Progenitor cell of endocrine pancreas (in vitro differentiated cells): ENCODE results near the gene ARHGEF33. TPM values are rescaled to one million over a fixed set of nuclear protein-coding genes. Genes with fewer than 3 reads are reported as not detected.
"Not testable (repeated sequence)": the region's sequence is repeated elsewhere in the genome, so short reads cannot be mapped to it uniquely, and the experiment has no call there.

Source experiments
- DNase-seq: peaks from one replicate; pipeline ENCODE4 v3.0.0; 2021; ENCODE audit warnings: low spot score; ENCODE audit not compliant: unreplicated experiment
- H3K27ac Mint-ChIP-seq: 2 replicates; pipeline ENCODE4 v1.8.0; 2021; ENCODE audit warnings: mild to moderate bottlenecking, moderate library complexity, mixed read lengths
- H3K27me3 Mint-ChIP-seq: 2 replicates; pipeline ENCODE4 v1.8.0; 2021; ENCODE audit warnings: mixed read lengths
- H3K36me3 Mint-ChIP-seq: 2 replicates; pipeline ENCODE4 v1.8.0; 2022; ENCODE audit warnings: mixed read lengths; ENCODE audit not compliant: insufficient read depth
- H3K4me1 Mint-ChIP-seq: 2 replicates; pipeline ENCODE4 v1.8.0; 2021; ENCODE audit warnings: low read depth, mixed read lengths
- H3K4me3 Mint-ChIP-seq: 2 replicates; pipeline ENCODE4 v1.8.0; 2021; ENCODE audit warnings: low read depth, mild to moderate bottlenecking, moderate library complexity, mixed read lengths
- H3K9me3 Mint-ChIP-seq: 2 replicates; pipeline ENCODE4 v1.8.0; 2021; ENCODE audit warnings: low read depth, mixed read lengths
- total RNA-seq: library from RNA; stranded (reverse); gene quantifications from 2 replicates; pipeline ENCODE4 v1.2.1, GENCODE V29; 2021
- TF ChIP-seq, protein P1 (sequence below): fragments of 200-600 bp; sonication (generic); IDR thresholded peaks from one replicate; pipeline ENCODE4 v1.5.0; 2021; ENCODE audit warnings: antibody characterized with exemption, mild to moderate bottlenecking; ENCODE audit not compliant: unreplicated experiment

ARHGEF33 gene
- total RNA-seq, 1 donor from 2014 or later, result 1.4 TPM

DNA sequence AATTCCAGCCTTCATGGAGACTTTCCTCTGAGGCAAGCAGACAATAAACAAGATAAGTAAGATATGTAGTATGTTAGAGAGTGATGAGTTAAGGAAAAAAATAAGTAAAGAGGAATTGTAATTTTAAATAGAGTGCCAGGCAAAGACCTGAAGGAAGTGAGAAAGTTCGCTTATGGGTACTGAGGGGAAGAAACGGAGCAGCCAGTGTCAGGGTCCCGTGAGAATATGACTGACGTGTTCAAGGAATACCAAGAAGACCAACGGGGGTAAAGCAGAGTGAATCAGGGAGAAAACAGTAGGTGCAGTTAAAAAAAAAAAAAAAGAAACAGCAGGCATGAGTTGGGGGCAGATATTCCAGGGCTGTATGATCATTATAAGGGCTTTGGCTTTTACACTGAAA is 45.1 kb downstream of the ARHGEF33 start:
- H3K4me1 Mint-ChIP-seq, result no peaks in the 10 kb centered on the region
- DNase-seq, result no peak
- H3K36me3 Mint-ChIP-seq, result no peaks in the 10 kb centered on the region
- H3K9me3 Mint-ChIP-seq, result no peaks in the 10 kb centered on the region
- TF ChIP-seq, protein P1, sequence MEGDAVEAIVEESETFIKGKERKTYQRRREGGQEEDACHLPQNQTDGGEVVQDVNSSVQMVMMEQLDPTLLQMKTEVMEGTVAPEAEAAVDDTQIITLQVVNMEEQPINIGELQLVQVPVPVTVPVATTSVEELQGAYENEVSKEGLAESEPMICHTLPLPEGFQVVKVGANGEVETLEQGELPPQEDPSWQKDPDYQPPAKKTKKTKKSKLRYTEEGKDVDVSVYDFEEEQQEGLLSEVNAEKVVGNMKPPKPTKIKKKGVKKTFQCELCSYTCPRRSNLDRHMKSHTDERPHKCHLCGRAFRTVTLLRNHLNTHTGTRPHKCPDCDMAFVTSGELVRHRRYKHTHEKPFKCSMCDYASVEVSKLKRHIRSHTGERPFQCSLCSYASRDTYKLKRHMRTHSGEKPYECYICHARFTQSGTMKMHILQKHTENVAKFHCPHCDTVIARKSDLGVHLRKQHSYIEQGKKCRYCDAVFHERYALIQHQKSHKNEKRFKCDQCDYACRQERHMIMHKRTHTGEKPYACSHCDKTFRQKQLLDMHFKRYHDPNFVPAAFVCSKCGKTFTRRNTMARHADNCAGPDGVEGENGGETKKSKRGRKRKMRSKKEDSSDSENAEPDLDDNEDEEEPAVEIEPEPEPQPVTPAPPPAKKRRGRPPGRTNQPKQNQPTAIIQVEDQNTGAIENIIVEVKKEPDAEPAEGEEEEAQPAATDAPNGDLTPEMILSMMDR, result no peak
- H3K27ac Mint-ChIP-seq, result no peak overlapping the region
- H3K27me3 Mint-ChIP-seq, result no peaks in the 10 kb centered on the region
- H3K4me3 Mint-ChIP-seq, result no peak overlapping the region

DNA sequence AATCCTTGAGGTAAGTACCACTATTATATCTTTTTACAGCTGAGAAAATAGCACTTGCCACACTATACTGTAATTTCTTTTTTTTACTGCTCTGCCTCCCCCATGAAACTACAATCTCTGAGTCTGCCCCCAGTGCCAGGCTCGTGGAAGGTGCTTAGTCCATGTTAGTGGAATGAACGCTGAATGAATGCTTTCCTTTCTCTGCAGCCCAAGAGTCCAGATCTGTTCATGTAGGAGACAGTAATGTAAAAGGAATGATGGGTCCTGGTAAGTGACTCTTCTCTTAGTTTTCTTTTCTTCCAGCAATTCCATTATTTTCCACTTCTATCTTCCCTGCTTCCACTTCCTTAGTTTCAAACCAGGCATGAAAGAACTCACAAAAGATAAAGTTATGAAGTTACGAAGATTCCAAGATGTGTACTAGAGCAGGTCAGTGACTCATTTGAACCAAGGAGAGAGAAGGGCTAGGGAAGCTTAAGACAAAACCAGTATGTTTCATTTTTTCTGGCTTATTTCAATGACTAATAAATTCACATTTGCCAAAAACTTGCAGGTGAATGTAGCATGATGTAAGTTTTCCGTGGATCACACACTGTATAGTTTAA is 46.0 kb downstream of the ARHGEF33 start:
- H3K36me3 Mint-ChIP-seq, result no peaks in the 10 kb centered on the region
- no peaks in the 10 kb centered on the region for H3K9me3 Mint-ChIP-seq
- DNase-seq, result no peak
- TF ChIP-seq, protein P1, result no peak
- no peak overlapping the region for H3K4me3 Mint-ChIP-seq
- no peaks in the 10 kb centered on the region for H3K27me3 Mint-ChIP-seq
- H3K27ac Mint-ChIP-seq, result no peak overlapping the region
- no peaks in the 10 kb centered on the region for H3K4me1 Mint-ChIP-seq

DNA sequence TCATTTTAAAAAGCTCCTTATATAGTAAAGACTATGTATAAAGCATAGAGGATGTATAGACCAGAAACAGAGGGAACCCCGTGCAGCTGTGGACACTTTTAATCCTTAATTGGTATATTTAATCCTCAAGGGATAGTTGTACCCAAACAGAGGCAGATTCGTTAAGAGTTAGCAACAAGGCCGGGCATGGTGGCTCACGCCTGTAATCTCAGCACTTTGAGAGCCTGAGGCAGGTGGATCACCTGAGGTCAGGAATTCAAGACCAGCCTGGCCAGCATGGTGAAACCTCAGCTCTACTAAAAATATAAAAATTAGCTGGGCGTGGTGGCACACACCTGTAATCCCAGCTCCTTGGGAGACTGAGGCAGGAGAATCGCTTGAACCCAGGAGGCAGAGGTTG is 46.8 kb downstream of the ARHGEF33 start:
- H3K4me3 Mint-ChIP-seq, H3K27ac Mint-ChIP-seq, H3K36me3 Mint-ChIP-seq, H3K27me3 Mint-ChIP-seq, H3K4me1 Mint-ChIP-seq, H3K9me3 Mint-ChIP-seq, DNase-seq: not testable (repeated sequence)

DNA sequence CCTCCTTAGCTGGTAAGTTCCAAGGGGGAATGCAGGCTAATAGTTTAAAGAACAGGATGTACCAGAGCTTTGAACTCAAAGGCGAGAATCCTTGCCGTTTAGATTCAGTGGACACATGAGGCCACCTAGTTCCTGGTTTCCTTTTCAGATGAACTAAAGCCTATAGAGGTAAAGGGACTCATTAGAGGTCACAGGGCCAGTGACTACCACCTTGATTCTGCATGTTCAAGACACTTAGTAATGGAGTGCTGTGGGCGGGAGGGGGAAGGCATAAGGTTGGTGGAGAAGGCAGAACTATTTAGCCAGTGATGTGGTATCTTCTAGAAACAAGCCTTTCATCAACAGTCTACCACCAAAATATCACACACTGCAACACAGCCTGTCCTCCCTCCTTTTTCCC is 47.9 kb downstream of the ARHGEF33 start:
- Mint-ChIP-seq H3K27me3 (no peaks in the 10 kb centered on the region), H3K27ac (no peak overlapping the region), H3K4me1 (no peaks in the 10 kb centered on the region), H3K36me3 (no peaks in the 10 kb centered on the region), H3K4me3 (no peak overlapping the region), H3K9me3 (no peaks in the 10 kb centered on the region)
- TF ChIP-seq, protein P1, result no peak
- DNase-seq, result no peak

DNA sequence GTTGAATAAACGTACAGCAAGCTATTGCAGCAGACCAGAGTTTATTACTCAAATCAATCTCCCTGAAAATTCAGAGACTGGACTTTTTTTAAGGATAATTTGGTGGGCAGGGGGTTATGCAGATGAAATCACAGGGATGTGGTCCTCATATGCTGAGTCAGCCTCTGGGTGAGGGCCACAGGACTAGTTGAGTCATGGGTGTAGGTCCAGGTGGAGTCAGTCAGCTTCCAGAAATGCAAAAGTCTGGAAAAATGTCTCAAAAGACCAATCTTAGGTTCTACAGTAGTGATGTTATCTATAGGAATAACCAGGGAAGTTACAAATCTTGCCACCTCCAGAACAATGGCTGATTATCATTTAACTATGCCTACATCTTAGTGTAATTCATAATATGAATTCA is 51.1 kb downstream of the ARHGEF33 start:
- no peaks in the 10 kb centered on the region for H3K36me3 Mint-ChIP-seq
- H3K4me1 Mint-ChIP-seq, result no peaks in the 10 kb centered on the region
- no peaks in the 10 kb centered on the region for H3K27me3 Mint-ChIP-seq
- H3K4me3 Mint-ChIP-seq, result no peak overlapping the region
- no peak for DNase-seq
- no peak overlapping the region for H3K27ac Mint-ChIP-seq
- TF ChIP-seq, protein P1, result no peak
- H3K9me3 Mint-ChIP-seq, result no peaks in the 10 kb centered on the region

DNA sequence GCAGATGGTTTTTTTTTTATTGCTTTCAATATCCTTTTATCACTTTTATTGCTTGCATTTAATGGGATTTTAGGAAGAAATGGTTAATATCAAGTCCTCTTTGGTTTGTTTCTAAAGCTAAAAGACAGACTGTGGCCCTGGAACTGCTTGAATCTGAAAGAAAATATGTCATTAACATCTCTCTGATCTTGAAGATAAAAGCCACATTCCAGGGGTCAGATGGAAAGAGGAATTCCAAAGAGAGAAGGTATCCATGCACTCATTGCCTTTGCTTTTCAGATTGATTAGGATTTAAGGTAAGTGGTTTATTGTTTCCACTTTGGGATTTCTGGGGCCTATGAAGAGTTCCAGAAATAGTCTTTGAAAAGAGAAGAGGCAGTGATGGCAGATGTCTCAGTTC is 54.1 kb downstream of the ARHGEF33 start:
- Mint-ChIP-seq H3K27ac (no peak overlapping the region), H3K27me3 (no peaks in the 10 kb centered on the region), H3K4me3 (no peak overlapping the region), H3K4me1 (peaks cover 3% of the 10 kb centered on the region), H3K9me3 (no peaks in the 10 kb centered on the region), H3K36me3 (no peaks in the 10 kb centered on the region)
- TF ChIP-seq, protein P1, result no peak
- no peak for DNase-seq
